Fibroblast of lung (primary cell): ENCODE measurements around the gene CTU1.

ENCODE experiments used
- EZH2 ChIP-seq: IDR thresholded peaks from 2 replicates; pipeline ENCODE4 v1.5.1; 2012; ENCODE audit warnings: low read length, control low read depth, mild to moderate bottlenecking; ENCODE audit errors: missing control alignments
- TF ChIP-seq, protein P1 (sequence below), 2 donors: IDR thresholded peaks in 1 of 2; conservative IDR thresholded peaks in 1 of 2; 1 replicate in 1 of 2; 2 replicates in 1 of 2; pipeline ENCODE4 v1.5.1; 2011 to 2012; ENCODE audit warnings: low read length in 2 of 2, control low read depth in 1 of 2, inconsistent platforms in 1 of 2, low read depth in 1 of 2, mild to moderate bottlenecking in 1 of 2

DNA sequence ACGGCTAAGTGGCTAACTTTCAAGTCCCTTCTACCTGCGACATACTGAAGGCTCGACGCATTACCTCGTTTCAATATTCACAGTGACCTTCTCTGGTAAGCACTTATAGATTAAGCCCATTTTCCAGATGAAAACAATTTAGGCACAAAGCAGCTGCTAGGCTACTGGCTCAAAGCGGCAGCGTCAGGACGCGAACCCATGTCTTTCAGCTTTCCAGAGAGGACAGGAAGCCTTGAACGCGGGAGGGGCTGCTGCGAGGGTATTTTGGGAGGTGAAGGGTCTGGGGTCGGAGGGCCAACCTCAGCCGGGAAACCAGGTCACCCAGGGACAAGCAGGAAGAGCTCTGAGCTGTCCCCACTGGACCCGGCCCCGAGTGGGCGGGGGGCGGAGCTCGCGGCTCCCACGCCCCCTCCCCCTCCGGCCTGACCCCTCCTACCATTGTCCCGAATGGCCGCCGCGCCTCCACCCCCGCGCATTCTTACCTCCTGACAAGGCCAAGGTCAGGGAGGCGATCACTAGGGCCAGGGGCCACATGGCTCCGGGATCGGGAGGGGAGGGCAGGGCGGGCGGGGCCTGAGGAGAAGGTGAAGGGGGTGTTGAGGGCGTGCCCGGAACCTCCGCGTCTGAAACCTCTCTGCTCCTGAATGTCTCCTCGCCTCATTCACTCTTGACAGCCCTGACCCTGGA is 43.5 kb downstream of the CTU1 start, which contains the start of gene KLK13:
- TF ChIP-seq, protein P1, sequence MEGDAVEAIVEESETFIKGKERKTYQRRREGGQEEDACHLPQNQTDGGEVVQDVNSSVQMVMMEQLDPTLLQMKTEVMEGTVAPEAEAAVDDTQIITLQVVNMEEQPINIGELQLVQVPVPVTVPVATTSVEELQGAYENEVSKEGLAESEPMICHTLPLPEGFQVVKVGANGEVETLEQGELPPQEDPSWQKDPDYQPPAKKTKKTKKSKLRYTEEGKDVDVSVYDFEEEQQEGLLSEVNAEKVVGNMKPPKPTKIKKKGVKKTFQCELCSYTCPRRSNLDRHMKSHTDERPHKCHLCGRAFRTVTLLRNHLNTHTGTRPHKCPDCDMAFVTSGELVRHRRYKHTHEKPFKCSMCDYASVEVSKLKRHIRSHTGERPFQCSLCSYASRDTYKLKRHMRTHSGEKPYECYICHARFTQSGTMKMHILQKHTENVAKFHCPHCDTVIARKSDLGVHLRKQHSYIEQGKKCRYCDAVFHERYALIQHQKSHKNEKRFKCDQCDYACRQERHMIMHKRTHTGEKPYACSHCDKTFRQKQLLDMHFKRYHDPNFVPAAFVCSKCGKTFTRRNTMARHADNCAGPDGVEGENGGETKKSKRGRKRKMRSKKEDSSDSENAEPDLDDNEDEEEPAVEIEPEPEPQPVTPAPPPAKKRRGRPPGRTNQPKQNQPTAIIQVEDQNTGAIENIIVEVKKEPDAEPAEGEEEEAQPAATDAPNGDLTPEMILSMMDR (conservative IDR thresholded peaks at IDR 0.05 in 1 of 2, IDR thresholded peaks at IDR 0.05 in 1 of 2; ENCODE audit: low read depth in 1 of 2, low read length in 2 of 2) = no peak
- TF ChIP-seq EZH2 = no peak
